Panc1 (cell line): Measurements from ENCODE around the gene HS6ST3. TPM values are rescaled to one million over a fixed set of nuclear protein-coding genes. Genes with fewer than 3 reads are reported as not detected.

Experiments
- ATAC-seq: fragments of 200-7000 bp; cut with Tn5 transposase; 2 replicates; pipeline ENCODE4 v1.9.1; 2020; ENCODE audit warnings: mild to moderate bottlenecking, moderate library complexity
- BruUV-seq: library from RNA; stranded (reverse); fragments of 400-500 nt; replicated peaks from 2 replicates; lab custom pipeline; 2021; lab: Mats Ljungman, UMichigan
- CTCF ChIA-PET: fragments of 300-600 bp; sonication (Branson Sonifier 250); formaldehyde crosslinking; loops from one replicate; lab custom pipeline; 2022; ENCODE audit warnings: antibody characterized with exemption; lab: Charles Lee
- POLR2A ChIA-PET: fragments of 300-600 bp; sonication (Branson Sonifier 250); formaldehyde crosslinking; loops from one replicate; lab custom pipeline; 2022; ENCODE audit warnings: antibody characterized with exemption; lab: Charles Lee
- DNase-seq: peaks from one replicate; pipeline ENCODE4 v3.0.0-alpha.2; 2010; ENCODE audit warnings: low read depth, low spot score
- H3K27ac ChIP-seq: 2 replicates; pipeline ENCODE4 v1.5.1; 2011; ENCODE audit warnings: mild to moderate bottlenecking, low read length, inconsistent platforms
- H3K27me3 ChIP-seq: fragments of 200-500 bp; sonication (Bioruptor generic); 2 replicates; pipeline ENCODE4 v1.6.0; 2014; ENCODE audit warnings: low read length, inconsistent platforms; ENCODE audit not compliant: control insufficient read depth, insufficient read depth
- H3K36me3 ChIP-seq: fragments of 200-500 bp; sonication (Bioruptor generic); 2 replicates; pipeline ENCODE4 v1.5.1; 2014; ENCODE audit warnings: inconsistent platforms, mild to moderate bottlenecking, low read length, moderate library complexity; ENCODE audit not compliant: control insufficient read depth, insufficient read depth
- H3K4me1 ChIP-seq: 2 replicates; pipeline ENCODE4 v1.5.1; 2011; ENCODE audit warnings: inconsistent platforms, mild to moderate bottlenecking, low read length, moderate library complexity; ENCODE audit not compliant: control insufficient read depth, insufficient read depth
- H3K4me3 ChIP-seq, 2 experiments: 2 replicates each; pipeline ENCODE4 v1.5.1; 2011 to 2012; ENCODE audit warnings: low read depth in 2 of 2, low read length in 2 of 2, mild to moderate bottlenecking in 2 of 2, inconsistent platforms in 1 of 2, moderate library complexity in 1 of 2
- H3K9me3 ChIP-seq: fragments of 200-500 bp; sonication (Bioruptor generic); 2 replicates; pipeline ENCODE4 v1.5.1; 2014; ENCODE audit warnings: low read depth, mild to moderate bottlenecking, inconsistent platforms, low read length, moderate library complexity; ENCODE audit not compliant: control insufficient read depth, insufficient read depth
- CTCF ChIP-seq: fragments of 450-650 bp; IDR thresholded peaks from 2 replicates; pipeline ENCODE4 v1.5.1; 2017; ENCODE audit warnings: mild to moderate bottlenecking
- POLR2AphosphoS5 ChIP-seq: IDR thresholded peaks from 2 replicates; pipeline ENCODE4 v1.6.1; 2012; ENCODE audit warnings: mild to moderate bottlenecking, low read depth, low read length, moderate library complexity
- SIN3A ChIP-seq: IDR thresholded peaks from 2 replicates; pipeline ENCODE4 v1.6.1; 2012; ENCODE audit warnings: low read depth, mild to moderate bottlenecking, low read length, moderate library complexity, borderline replicate concordance; ENCODE audit not compliant: insufficient read depth
- TCF7L2 ChIP-seq: IDR thresholded peaks from 2 replicates; pipeline ENCODE4 v1.6.1; 2011; ENCODE audit warnings: mild to moderate bottlenecking, low read depth, low read length, inconsistent platforms
- in situ Hi-C: cut with HindIII; loops from 2 replicates; pipeline ENCODE4 v1.10.0; 2016; ENCODE audit warnings: low sequenced_read_pairs, low pct_unique_long_range_greater_than_20kb
- intact Hi-C: fragments of 100-400 bp; cut with micrococcal nuclease; formaldehyde crosslinking; loops from one replicate; pipeline ENCODE4 v1.10.0; 2022; ENCODE audit not compliant: unreplicated experiment
- total RNA-seq: library from RNA; stranded (reverse); gene quantifications from one replicate; pipeline ENCODE4 v1.2.1, GENCODE V29; 2021; ENCODE audit not compliant: unreplicated experiment
- TF ChIP-seq, protein P1 (sequence below), 2 experiments: IDR thresholded peaks; 2 replicates each; pipeline ENCODE4 v1.6.1; 2011 to 2012; ENCODE audit warnings: low read depth in 2 of 2, control low read depth in 1 of 2, low read length in 1 of 2, mild to moderate bottlenecking in 1 of 2, moderate library complexity in 1 of 2; ENCODE audit not compliant: insufficient read depth in 1 of 2

HS6ST3 gene
- total RNA-seq, 1 experiment from 2014 or later: 0.13 TPM

- in situ Hi-C loops (no loop called here), intact Hi-C loops (no loop called here)
- no peaks in the 10 kb centered on the region for H3K9me3 ChIP-seq
- H3K27ac ChIP-seq: no peak overlapping the region
- H3K27me3 ChIP-seq: no peaks in the 10 kb centered on the region; the same call in 1 of the 2 replicates
- no TSS peak for BruUV-seq
- no peaks in the 10 kb centered on the region for H3K36me3 ChIP-seq
- no peaks in the 10 kb centered on the region for H3K4me1 ChIP-seq
- ATAC-seq (no peak), DNase-seq (no peak)
- TF ChIP-seq CTCF (no peak), SIN3A (no peak), POLR2AphosphoS5 (no peak), TCF7L2 (no peak)
- TF ChIP-seq, protein P1, sequence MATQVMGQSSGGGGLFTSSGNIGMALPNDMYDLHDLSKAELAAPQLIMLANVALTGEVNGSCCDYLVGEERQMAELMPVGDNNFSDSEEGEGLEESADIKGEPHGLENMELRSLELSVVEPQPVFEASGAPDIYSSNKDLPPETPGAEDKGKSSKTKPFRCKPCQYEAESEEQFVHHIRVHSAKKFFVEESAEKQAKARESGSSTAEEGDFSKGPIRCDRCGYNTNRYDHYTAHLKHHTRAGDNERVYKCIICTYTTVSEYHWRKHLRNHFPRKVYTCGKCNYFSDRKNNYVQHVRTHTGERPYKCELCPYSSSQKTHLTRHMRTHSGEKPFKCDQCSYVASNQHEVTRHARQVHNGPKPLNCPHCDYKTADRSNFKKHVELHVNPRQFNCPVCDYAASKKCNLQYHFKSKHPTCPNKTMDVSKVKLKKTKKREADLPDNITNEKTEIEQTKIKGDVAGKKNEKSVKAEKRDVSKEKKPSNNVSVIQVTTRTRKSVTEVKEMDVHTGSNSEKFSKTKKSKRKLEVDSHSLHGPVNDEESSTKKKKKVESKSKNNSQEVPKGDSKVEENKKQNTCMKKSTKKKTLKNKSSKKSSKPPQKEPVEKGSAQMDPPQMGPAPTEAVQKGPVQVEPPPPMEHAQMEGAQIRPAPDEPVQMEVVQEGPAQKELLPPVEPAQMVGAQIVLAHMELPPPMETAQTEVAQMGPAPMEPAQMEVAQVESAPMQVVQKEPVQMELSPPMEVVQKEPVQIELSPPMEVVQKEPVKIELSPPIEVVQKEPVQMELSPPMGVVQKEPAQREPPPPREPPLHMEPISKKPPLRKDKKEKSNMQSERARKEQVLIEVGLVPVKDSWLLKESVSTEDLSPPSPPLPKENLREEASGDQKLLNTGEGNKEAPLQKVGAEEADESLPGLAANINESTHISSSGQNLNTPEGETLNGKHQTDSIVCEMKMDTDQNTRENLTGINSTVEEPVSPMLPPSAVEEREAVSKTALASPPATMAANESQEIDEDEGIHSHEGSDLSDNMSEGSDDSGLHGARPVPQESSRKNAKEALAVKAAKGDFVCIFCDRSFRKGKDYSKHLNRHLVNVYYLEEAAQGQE (IDR thresholded peaks at IDR 0.05; ENCODE audit: insufficient read depth in 1 of 2, low read depth in 2 of 2, low read length in 1 of 2): no peak
- ChIA-PET CTCF (no interaction called here), POLR2A (no interaction called here)
- H3K4me3 ChIP-seq: no peak overlapping the region
These were observed 435.8 kb downstream of the HS6ST3 start for GRCh38 chr13:96525715-96526114.

- BruUV-seq: no TSS peak
- DNase-seq (no peak), ATAC-seq (no peak)
- H3K36me3 ChIP-seq: no peaks in the 10 kb centered on the region
- no peaks in the 10 kb centered on the region for H3K9me3 ChIP-seq
- no peak for TF ChIP-seq TCF7L2
- TF ChIP-seq CTCF: no peak
- TF ChIP-seq POLR2AphosphoS5: no peak
- TF ChIP-seq SIN3A: no peak
- TF ChIP-seq, protein P1 (IDR thresholded peaks at IDR 0.05; ENCODE audit: insufficient read depth in 1 of 2, low read depth in 2 of 2, low read length in 1 of 2): no peak
- POLR2A ChIA-PET: interaction anchor here (0.5 kb wide), 1 partner anchor 254 kb away, joined by 3 read pairs; no protein-coding TSS in a partner anchor
- CTCF ChIA-PET: no interaction called here
- intact Hi-C loops: no loop called here
- H3K27me3 ChIP-seq: no peaks in the 10 kb centered on the region; the same call in 1 of the 2 replicates
- H3K4me3 ChIP-seq: no peak overlapping the region
- in situ Hi-C loops: no loop called here
- H3K4me1 ChIP-seq: no peaks in the 10 kb centered on the region
- no peak overlapping the region for H3K27ac ChIP-seq
These were observed 437.6 kb downstream of the HS6ST3 start for GRCh38 chr13:96527497-96527896.
